ENCODE measurements around the gene TSHZ2.

The TSHZ2 gene

GRCh38 chr20:53210041-53210440 lies 237.9 kb downstream of the TSHZ2 start:
- DNase-seq (ENCODE audit: low spot score) = no peak

GRCh38 chr20:53210931-53211330 lies 238.8 kb downstream of the TSHZ2 start:
- DNase-seq (ENCODE audit: low spot score) = no peak

DNA sequence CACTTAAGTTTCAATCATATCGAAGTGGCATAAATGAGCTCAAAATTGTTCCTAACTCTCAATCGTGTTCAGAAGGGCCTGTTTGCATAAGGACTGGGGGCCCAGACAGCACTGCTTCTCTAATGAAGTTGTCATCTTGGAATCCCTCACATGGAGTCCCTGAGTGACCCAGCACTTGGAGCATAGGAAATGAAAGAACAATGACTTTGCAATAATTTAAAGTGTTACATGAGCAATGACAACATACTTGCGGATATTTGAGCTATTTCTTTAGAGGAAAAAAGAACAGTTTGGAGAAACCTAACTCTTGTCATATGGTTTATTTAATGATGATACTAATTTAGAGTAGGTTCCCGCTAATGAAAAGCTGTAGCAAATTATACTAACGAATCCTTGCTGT lies 239.9 kb downstream of the TSHZ2 start:
- DNase-seq (ENCODE audit: low spot score) = no peak

- no peak for DNase-seq (ENCODE audit: low spot score)
Measured at GRCh38 chr20:53214392-53214791, 242.2 kb downstream of the TSHZ2 start.

DNA sequence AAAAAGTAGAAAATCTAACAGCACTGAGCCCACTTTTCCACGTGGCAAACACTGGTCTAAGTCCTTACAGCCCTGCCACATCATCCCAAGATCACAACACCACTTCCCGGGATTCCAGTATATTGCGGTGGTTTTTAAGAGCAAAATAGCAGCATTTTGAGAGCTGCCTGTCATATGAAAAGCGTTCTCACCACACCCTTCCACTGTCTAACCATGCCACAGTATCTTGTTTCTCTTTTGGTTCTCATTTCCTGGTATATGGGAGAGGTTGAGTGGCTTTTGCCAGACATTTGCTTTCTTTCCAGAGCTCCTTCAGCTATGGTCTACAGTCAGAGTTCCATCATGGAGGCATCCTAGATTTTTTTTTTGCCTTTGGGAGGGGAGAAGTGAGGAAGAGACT lies 243.0 kb downstream of the TSHZ2 start:
- no peak for DNase-seq (ENCODE audit: low spot score)

- no peak for DNase-seq (ENCODE audit: low spot score)
Measured at GRCh38 chr20:53216478-53216855, 244.3 kb downstream of the TSHZ2 start.

DNA sequence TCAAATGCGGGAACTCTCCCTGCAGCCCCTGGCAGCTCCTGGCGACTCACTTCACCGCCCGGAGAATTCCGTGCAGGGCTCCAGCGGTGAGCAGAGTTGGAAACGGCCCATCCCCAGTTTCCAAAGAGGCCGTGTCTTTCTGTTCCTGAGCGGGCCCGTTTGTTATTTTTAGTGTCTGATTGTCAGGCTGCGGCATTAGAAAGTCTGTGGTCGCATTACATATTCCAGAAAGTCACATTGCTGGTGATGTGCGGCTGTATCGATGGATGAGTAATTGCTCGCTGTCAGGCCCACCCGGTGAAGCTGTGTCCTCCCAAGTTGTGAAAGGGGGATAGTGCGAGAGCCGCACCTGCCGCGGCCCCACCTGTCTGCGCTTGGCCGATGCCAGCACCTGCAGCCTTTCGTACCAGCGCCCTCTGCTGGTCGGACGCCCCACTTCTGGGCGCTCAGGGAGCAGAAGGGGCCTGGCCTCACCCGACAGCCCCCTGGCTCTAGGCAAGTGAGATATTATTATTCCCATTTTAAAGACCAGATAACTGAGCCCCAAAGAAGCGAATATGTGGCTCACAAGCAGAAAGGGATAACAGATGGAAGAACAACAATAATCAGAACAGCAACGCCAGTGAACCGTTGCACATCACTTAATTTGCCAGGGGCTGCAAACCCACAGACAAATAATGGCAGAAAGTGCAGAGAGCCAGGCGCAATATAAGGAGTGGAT lies 244.9 kb downstream of the TSHZ2 start:
- peak; percentile 36 for DNase-seq (ENCODE audit: low spot score)

GRCh38 chr20:53220482-53221307 lies 248.5 kb downstream of the TSHZ2 start:
- DNase-seq (ENCODE audit: low spot score) = no peak

DNA sequence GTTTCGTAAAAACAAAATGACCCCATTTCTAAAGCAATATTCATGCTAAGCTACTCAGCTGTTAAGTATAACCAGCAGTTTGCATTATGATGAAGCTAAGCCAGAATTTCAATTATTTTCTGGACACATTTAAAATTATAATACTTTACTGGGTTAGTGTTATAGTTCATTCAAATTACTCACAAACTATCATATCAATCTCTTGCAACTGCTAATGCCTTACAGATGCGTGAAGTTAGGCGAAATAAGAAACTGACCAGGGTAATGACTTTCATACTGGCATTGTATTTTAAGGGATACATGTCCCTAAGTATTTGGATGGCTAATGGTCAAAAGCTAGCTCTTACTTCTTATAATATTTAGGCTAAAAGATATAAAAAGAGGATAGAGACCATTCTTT lies 249.6 kb downstream of the TSHZ2 start:
- no peak for DNase-seq (ENCODE audit: low spot score)

DNA sequence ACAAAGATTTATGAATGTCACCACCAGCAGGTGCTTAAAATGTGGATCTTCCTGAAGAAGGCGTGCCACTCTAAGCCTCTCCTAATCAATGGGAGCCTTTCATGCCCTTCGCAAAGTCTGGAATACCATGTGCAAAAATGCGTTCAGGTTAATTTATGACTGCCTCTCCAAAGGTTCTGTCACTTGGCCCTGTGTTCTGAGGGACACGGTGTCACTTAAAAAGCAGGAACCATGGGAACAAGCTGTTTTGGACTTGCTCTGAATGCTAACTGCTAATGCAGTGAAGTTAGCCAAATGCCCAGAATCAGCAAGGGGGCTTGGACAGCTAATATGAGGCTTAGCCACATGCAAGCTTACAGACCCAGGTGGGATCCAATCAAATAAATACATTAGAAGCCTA lies 250.3 kb downstream of the TSHZ2 start:
- DNase-seq (ENCODE audit: low spot score) = no peak

GRCh38 chr20:53222932-53223331 lies 250.8 kb downstream of the TSHZ2 start:
- DNase-seq (ENCODE audit: low spot score) = no peak

DNA sequence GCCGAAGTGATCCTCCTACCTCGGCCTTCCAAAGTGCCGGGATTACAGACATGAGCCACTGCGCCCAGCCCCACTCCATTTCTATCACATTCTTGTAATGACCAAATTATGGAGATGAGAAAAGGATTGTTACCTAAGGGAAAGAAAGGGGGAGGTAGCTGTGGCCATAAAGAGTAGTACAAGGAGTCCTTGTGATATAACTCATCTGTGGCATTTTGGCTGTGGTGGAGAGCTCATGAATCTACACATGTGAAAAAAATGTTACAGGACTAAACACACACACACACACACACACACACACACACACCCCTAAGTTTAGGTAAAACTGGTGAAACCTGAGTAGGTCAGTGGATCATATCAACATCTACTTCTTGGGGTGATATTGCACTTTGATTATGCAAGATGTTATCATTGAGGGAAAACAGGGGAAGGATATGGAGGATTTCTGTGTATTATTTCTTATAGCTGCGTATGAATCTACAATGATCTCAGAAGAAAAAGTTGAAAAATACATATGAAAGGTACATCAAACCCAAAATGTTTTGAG lies 251.5 kb downstream of the TSHZ2 start:
- DNase-seq (ENCODE audit: low spot score) = no peak

DNA sequence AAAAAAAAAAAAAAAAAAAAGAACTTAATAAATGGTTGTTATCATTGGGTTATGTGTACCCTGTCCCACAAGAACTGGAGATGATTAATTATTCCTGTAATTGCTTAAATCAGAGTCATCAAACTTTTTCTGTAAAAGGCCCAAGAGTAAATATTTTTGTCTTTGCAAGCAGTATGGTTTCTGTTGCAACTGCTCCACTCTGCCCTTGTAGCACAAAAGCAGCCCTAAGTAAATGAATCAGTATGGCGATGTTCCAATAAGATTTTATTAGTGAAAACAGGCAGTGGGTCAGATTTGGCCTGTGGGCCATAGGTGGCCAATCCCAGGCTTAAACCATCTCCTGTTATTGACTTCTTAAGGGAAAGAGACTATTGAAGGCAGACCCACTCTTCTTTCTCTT lies 252.7 kb downstream of the TSHZ2 start:
- no peak for DNase-seq (ENCODE audit: low spot score)

- no peak for DNase-seq (ENCODE audit: low spot score)
Measured at GRCh38 chr20:53226826-53227225, 254.7 kb downstream of the TSHZ2 start.

- no peak for DNase-seq (ENCODE audit: low spot score)
Measured at GRCh38 chr20:53227523-53227922, 255.4 kb downstream of the TSHZ2 start.

DNA sequence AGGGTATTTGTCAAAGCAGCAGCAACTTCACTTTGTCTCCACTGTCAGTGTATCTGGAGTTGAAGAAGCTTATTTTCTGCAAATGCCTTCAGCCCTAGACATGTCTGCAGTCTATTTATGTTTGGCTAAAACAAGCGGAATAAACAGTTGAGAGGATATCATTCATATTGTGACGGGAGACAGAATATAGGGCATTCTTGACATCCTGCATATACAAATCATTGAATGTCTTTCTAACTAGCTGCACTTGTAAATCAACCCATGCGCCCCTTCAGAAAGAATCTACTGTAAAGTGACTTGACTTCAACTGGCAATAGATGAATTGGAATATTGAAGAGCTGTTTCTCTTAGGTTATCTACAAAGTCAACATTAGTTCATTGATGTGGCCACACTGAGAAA lies 258.9 kb downstream of the TSHZ2 start:
- no peak for DNase-seq (ENCODE audit: low spot score)

GRCh38 chr20:53237461-53237860 lies 265.3 kb downstream of the TSHZ2 start:
- no peak for DNase-seq (ENCODE audit: low spot score)

GRCh38 chr20:53238121-53238660 lies 266.0 kb downstream of the TSHZ2 start:
- DNase-seq (ENCODE audit: low spot score) = no peak

- no peak for DNase-seq (ENCODE audit: low spot score)
Measured at GRCh38 chr20:53243152-53243551, 271.0 kb downstream of the TSHZ2 start.

GRCh38 chr20:53244711-53245110 lies 272.6 kb downstream of the TSHZ2 start:
- DNase-seq (ENCODE audit: low spot score) = no peak

DNA sequence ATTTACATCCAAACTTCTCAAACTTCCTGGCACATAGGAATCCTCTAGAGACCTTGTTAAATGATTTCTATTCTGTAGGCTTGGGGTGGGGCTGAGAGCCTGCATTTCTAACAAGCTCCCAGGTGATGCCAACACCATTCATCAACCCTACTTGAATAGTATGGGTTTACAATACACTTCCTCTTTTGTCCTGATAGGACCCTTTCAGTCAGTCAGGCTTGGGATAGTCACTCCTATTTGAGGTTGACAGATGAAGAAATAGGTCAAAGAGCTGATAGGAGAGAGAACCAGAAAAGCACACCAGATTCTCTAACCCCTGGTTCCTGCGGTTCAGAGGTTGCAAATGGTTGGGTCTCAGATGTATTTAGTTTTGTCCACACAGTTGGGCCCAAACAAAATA lies 273.4 kb downstream of the TSHZ2 start:
- no peak for DNase-seq (ENCODE audit: low spot score)

DNA sequence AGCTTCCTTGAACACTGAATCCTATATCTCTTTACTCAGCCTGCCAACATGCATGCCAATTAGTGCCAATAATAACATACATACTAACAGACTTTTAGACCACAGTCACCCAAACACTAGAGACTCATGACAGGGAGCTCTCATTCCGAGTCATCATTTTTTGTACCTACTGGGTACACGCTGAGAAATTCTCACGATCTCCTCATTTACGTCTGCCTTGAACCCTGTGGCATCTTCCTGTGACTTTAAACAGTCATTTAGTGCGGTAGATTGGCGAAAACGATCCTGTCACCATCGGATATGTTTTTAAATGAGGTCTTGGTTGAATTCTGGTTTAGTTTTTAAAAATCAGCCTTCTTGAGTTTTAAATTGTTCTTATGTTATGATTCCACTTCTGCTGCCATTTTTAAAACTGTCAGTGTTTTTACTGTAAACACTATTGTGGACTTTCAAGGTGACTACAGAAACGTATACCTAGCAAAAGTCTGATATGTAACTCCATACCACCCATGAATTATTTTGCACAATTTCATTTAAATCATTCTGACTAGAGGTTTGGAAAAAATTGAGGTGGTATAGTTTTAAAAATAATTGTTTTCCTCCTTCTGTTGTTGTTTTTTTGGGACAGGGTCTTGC lies 275.4 kb downstream of the TSHZ2 start:
- DNase-seq (ENCODE audit: low spot score) = no peak

- no peak for DNase-seq (ENCODE audit: low spot score)
Measured at GRCh38 chr20:53250456-53250855, 278.3 kb downstream of the TSHZ2 start.
